CD4-positive, alpha-beta T cell treated with Interleukin-15 for 4 hours (primary cell): ENCODE results near the gene FBXO39.
"Not testable (repeated sequence)": the region's sequence is repeated elsewhere in the genome, so short reads cannot be mapped to it uniquely, and the experiment has no call there.

ENCODE experiments used
- DNase-seq: peaks from one replicate; pipeline ENCODE4 v3.0.0-alpha.2; 2020; ENCODE audit warnings: low spot score

The FBXO39 gene

DNA sequence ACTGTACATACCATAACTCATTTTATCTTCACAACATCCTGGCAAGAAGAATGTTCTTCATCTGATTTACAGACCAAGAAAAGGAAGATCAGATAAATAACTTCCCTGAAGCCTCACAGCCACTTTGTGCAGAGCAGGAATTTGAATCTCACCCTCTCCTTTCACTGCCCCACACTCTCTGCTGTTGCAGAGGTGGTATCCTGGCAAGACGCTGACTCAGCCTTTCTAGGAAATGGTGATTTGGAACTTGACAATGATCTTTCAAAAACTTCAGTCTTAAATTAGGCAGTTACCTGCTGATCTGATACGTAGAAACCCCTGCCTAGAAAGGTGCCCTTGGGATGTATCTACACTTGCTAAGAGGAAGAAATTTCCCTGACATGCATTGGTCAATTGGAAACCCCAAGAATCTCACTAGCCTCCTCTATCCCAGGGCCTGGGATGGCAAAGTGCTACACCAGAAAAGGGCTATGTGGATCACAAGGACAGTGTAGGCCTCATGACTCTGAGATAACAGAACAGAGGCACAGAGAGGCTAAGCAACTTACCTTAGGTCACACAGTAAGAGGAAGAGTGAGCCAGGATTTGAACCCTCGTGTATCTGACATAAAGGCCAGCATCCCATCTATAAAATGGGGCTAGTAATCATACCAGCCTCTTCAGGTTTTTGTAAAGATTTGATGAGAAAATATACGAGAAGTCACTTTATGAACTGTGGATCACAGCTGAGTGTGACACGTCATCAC is 17.9 kb downstream of the FBXO39 start:
- no peak for DNase-seq

DNA sequence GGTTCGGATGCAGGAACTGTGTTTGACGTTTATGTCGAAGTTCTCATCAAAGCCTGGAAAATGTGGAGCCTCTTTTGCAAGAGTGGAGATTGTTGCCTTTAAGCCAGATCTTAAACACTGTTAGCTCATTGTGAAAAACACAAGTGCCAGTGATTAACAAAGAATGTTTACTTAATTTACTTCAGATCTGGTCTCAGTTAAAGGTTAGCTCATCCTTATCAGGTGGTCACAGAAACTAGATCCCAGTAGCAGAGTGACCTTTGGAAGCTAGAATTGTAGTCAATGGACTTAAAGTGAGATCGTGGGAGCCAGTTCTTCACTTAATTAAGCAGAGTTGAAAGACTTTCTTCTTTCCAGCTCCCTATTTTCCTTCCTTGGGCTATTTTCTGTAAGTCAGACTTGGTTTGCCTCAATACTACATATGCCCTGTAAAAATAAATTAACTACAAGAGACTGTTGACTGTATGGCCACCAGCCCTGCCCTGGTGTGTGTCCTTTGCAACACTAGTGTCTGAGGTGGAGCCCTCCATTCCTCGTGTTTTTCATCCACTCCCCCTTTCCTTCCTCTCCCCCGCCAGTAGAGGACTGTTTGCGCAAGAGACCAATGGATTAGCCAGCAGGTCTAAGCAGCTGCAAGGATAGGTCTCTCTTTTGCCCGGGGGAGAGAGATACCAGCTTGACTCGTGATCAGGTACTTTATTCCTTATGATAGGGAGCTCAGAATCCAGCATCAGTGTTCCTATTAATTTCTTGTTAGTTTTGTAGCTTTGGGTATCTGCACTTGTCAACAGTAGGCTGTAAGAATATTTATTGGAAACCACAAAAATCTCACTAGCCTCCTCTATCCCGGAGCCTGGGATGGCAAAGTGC is 20.2 kb downstream of the FBXO39 start:
- DNase-seq = no peak

DNA sequence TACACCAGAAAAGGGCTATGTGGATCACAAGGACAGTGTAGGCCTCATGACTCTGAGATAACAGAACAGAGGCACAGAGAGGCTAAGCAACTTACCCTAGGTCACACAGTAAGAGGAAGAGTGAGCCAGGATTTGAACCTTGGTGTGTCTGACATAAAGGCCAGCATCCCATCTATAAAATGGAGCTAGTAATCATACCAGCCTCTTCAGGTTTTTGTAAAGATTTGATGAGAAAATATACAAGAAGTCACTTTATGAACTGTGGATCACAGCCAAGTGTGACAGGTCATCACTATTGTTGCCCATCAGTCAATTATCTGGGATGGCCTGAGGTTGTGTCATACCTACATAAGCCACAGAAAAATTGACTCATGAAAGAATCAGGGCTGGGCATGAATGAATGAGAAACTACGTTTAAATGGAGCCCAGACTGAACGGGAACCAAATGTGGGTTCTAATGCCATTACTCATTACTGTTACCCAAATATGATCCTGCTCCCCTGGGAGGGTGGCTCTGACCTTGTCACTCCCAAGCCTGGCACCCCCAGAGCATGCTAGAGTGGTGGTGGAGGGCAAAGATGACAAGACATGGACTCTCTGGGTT is 21.0 kb downstream of the FBXO39 start:
- DNase-seq = no peak

GRCh38 chr17:6797718-6798351 is 21.8 kb downstream of the FBXO39 start:
- DNase-seq = no peak

GRCh38 chr17:6799738-6800137 is 23.7 kb downstream of the FBXO39 start:
- no peak for DNase-seq

GRCh38 chr17:6800422-6801027 is 24.5 kb downstream of the FBXO39 start:
- DNase-seq = no peak

- DNase-seq = no peak
These were observed 35.5 kb downstream of the FBXO39 start for GRCh38 chr17:6811510-6811909.

- no peak for DNase-seq
These were observed 36.3 kb downstream of the FBXO39 start for GRCh38 chr17:6812295-6812694.

- no peak for DNase-seq
These were observed 39.8 kb downstream of the FBXO39 start for GRCh38 chr17:6815775-6816174.

DNA sequence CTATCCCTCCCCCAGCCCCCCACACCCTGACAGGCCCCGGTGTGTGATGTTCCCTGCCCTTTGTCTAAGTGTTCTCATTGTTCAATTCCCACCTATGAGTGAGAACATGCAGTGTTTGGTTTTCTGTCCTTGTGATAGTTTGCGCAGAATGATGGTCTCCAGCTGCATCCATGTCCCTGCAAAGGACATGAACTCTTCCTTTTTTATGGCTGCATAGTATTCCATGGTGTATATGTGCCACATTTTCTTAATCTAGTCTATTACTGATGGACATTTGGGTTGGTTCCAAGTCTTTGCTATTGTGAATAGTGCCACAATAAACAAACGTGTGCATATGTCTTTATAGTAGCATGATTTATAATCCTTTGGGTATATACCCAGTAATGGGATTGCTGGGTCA is 40.4 kb downstream of the FBXO39 start:
- not testable (repeated sequence) for DNase-seq

GRCh38 chr17:6818938-6819337 is 42.9 kb downstream of the FBXO39 start:
- no peak for DNase-seq

- DNase-seq = no peak
These were observed 47.0 kb downstream of the FBXO39 start for GRCh38 chr17:6823011-6823442.

DNA sequence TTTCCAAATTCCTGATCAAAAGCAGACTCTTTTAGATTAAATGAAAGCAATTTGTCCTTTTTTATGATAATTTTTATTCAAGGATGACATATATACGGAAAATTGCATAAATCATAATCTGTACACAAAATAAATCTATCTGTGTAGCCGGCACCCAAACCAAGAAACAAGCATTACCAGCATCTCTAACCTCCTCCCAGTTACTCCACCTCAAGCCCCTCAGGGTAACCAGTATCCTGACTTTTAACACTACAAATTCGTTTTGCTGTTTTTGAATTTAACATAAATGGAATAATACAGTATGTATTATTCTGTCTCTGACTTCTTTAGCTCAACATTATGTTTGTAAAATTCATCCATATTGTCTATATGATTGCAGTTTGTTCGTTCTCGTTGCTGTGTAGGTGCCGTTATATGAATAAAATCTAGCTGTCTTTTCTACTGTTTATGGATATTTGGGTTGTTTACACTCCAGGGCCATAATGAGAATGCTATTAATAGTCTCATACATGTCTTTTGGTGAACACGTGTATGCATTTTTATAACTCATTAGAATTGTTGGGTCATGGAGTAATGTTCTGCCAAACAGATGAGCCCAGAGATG is 54.5 kb downstream of the FBXO39 start:
- no peak for DNase-seq

- peak; percentile 68 for DNase-seq
These were observed 55.7 kb downstream of the FBXO39 start, which contains the start of gene TEKT1 for GRCh38 chr17:6831661-6832263. Gene TEKT1 (minus strand): TSS chr17:6831729. CDS start chr17:6830376, 1,353 bp downstream.
